ENCODE data around the gene VAMP5.

The VAMP5 gene

DNA sequence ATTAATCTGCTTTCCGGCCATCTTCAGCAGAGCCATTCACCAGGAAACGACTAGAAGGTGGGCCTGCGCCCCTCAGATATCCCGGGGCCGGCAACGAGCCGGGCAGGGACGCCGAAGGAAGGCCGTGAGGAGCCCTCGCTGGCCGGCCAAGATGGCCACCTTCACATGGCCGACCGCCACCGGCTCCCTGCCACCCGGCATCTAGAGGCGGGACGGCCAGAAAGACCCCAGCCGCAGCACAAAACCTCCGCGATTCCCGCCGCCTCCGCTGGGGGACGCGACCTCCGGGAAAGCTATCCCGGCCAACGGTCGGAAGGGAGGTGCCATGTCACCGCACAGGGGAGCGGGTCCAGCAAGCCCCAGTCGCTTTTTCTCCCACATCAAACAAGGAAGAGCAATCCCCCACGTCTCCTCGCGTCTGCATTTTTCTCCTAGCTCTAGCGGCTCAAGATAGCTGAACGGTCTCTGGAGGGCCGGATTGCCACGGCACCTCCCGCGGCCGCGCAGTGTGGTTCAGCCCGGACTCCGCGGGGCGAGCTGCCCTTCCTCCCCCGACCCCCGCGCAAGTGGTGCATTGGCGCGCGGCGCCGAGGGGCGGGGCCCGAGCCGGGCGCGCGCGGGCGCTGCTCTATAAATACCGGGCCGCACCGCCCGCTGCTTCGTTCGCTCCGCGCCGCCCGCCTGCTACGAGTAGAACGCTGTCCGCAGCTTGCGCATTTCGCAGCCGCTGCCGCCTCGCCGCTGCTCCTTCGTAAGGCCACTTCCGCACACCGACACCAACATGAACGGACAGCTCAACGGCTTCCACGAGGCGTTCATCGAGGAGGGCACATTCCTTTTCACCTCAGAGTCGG lies 45.5 kb upstream of the VAMP5 start, which contains the start of gene MAT2A:
MAT2A (plus strand) TSS at position 662 of the 854 bp plus-strand sequence; CDS start at position 782, 120 bp downstream.
- H3K4me1 ChIP-seq (ENCODE audit: control insufficient read depth in 1 of 2, insufficient read depth in 2 of 2, low read length in 2 of 2): peaks cover 0 to 7% of the 10 kb centered on the region in 2 experiments
- H3K4me2 ChIP-seq (ENCODE audit: low read length): peak within 1 kb of the TSS; percentile 69

DNA sequence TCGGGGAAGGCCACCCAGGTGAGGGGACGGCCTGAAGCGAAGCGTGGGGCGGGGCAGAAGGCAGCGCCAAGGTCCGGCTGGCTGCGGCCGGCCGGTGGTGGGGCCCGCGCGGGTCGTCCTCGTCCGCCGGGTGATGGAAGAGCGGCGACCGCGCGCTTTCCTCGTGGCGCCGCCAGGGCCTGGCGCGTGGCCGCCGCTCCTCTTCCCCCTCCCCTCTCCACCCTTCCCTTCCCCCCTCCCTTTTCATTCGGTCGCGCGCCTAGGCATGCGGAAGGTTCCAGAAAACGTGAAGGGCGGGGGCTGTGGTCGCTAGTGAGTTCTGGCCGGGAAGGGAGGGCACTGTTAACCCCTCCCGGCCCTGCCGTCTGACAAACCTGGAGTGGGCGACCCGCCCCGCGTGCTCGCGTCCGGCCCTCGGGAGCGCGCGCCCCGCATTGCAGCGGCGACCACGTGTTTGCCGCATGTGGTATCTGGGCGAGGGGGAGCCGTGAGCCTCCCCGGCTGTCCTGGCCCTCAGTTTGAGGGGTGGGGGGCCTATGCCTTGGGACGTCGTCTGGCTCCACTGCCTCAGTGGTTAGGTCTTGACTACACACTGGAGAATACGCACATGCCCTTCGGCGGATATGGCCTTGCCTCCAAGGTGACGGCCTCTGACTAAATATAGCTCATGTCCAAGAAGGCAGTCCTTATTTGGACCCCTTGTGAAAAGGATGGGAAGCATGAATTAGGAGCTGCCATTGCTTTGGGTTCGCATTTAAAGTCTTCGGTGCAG lies 44.7 kb upstream of the VAMP5 start:
- WGBS (ENCODE audit: extremely low coverage, insufficient coverage, insufficient read length): no CpG with 5 or more reads among the region's 67 CpGs

More for the DNA sequence above, 45.5 kb upstream of the VAMP5 start, which contains the start of gene MAT2A:
- peak within 1 kb of the TSS; percentile 99 for H3K27ac ChIP-seq (ENCODE audit: low read depth, low read length)
- peak within 1 kb of the TSS; percentile 93 for H2BK120ac ChIP-seq (ENCODE audit: insufficient read depth, low read length, poor library complexity)
- peak within 1 kb of the TSS; percentile 86 for H2BK12ac ChIP-seq (ENCODE audit: low read length)
- H3K79me1 ChIP-seq (ENCODE audit: low read length): peaks cover 21% of the 10 kb centered on the region
- no peak within 1 kb of the TSS for H3K23ac ChIP-seq (ENCODE audit: low read length)
- H3K79me2 ChIP-seq (ENCODE audit: control insufficient read depth, insufficient read depth, low read length, poor library complexity): peaks cover 26% of the 10 kb centered on the region
- peak within 1 kb of the TSS; percentile 100 for H3K4ac ChIP-seq (ENCODE audit: low read depth, low read length)
- H3K4me3 ChIP-seq (ENCODE audit: low read depth, low read length): peak within 1 kb of the TSS; percentile 96
- H3K14ac ChIP-seq (ENCODE audit: low read length): peak within 1 kb of the TSS; percentile 100
- peak within 1 kb of the TSS; percentile 100 for H3K18ac ChIP-seq (ENCODE audit: low read length)
- H2BK5ac ChIP-seq (ENCODE audit: low read depth, low read length, poor library complexity): peak within 1 kb of the TSS; percentile 97
- H3K9ac ChIP-seq (ENCODE audit: low read length): peak within 1 kb of the TSS; percentile 99
- H3K9me3 ChIP-seq (ENCODE audit: insufficient read depth, low read depth, low read length): peaks cover 2% of the 10 kb centered on the region
- peak within 1 kb of the TSS; percentile 98 for H4K91ac ChIP-seq (ENCODE audit: low read depth, low read length)
- no CpG with 5 or more reads among the region's 92 CpGs for WGBS (ENCODE audit: extremely low coverage, insufficient coverage, insufficient read length)
- peaks cover 3 to 22% of the 10 kb centered on the region in 2 experiments for H3K36me3 ChIP-seq (ENCODE audit: control insufficient read depth in 1 of 2, insufficient read depth in 2 of 2, low read length in 2 of 2)
- peak within 1 kb of the TSS; percentile 94 for H2AFZ ChIP-seq (ENCODE audit: insufficient read depth, low read length, poor library complexity)
- H3K27me3 ChIP-seq (ENCODE audit: insufficient read depth, low read length): no peaks in the 10 kb centered on the region
- peak within 1 kb of the TSS; percentile 95 for H4K12ac ChIP-seq (ENCODE audit: low read depth, low read length)
- H2AK5ac ChIP-seq (ENCODE audit: low read length): peak within 1 kb of the TSS; percentile 100
- peak within 1 kb of the TSS; percentile 95 for H4K8ac ChIP-seq (ENCODE audit: low read depth, low read length)
- DNase-seq: peak; percentile 89 to 94

GRCh38 chr2:85540133-85540648 lies 44.0 kb upstream of the VAMP5 start:
- Histone ChIP-seq H2AFZ (ENCODE audit: insufficient read depth, low read length, poor library complexity) (no peak overlapping the region), H3K79me2 (ENCODE audit: control insufficient read depth, insufficient read depth, low read length, poor library complexity) (peaks cover 26% of the 10 kb centered on the region), H2BK5ac (ENCODE audit: low read depth, low read length, poor library complexity) (no peak overlapping the region), H3K36me3 (ENCODE audit: control insufficient read depth in 1 of 2, insufficient read depth in 2 of 2, low read length in 2 of 2) (peaks cover 5 to 32% of the 10 kb centered on the region in 2 experiments), H3K27ac (ENCODE audit: low read depth, low read length) (no peak overlapping the region), H4K12ac (ENCODE audit: low read depth, low read length) (no peak overlapping the region), H3K14ac (ENCODE audit: low read length) (no peak overlapping the region), H3K4ac (ENCODE audit: low read depth, low read length) (peak overlapping the region; percentile 100), H2AK5ac (ENCODE audit: low read length) (no peak overlapping the region), H2BK120ac (ENCODE audit: insufficient read depth, low read length, poor library complexity) (no peak overlapping the region), H3K23ac (ENCODE audit: low read length) (no peak overlapping the region), H3K27me3 (ENCODE audit: insufficient read depth, low read length) (no peaks in the 10 kb centered on the region), H4K91ac (ENCODE audit: low read depth, low read length) (no peak overlapping the region), H3K18ac (ENCODE audit: low read length) (no peak overlapping the region), H3K4me2 (ENCODE audit: low read length) (peak overlapping the region; percentile 69), H2BK12ac (ENCODE audit: low read length) (no peak overlapping the region), H3K79me1 (ENCODE audit: low read length) (peaks cover 21% of the 10 kb centered on the region), H3K9me3 (ENCODE audit: insufficient read depth, low read depth, low read length) (peaks cover 2% of the 10 kb centered on the region), H4K8ac (ENCODE audit: low read depth, low read length) (no peak overlapping the region), H3K4me1 (ENCODE audit: control insufficient read depth in 1 of 2, insufficient read depth in 2 of 2, low read length in 2 of 2) (peaks cover 0 to 7% of the 10 kb centered on the region in 2 experiments), H3K9ac (ENCODE audit: low read length) (peak overlapping the region; percentile 99), H3K4me3 (ENCODE audit: low read depth, low read length) (peak overlapping the region; percentile 96)
- no peak for DNase-seq
- WGBS (ENCODE audit: extremely low coverage, insufficient coverage, insufficient read length): no CpG with 5 or more reads among the region's 11 CpGs

More for the DNA sequence above, 44.7 kb upstream of the VAMP5 start:
- peaks cover 2% of the 10 kb centered on the region for H3K9me3 ChIP-seq (ENCODE audit: insufficient read depth, low read depth, low read length)
- H3K18ac ChIP-seq (ENCODE audit: low read length): peak overlapping the region; percentile 100
- peaks cover 3 to 27% of the 10 kb centered on the region in 2 experiments for H3K36me3 ChIP-seq (ENCODE audit: control insufficient read depth in 1 of 2, insufficient read depth in 2 of 2, low read length in 2 of 2)
- H3K9ac ChIP-seq (ENCODE audit: low read length): peak overlapping the region; percentile 99
- DNase-seq: peak in 1 of 2 donors; percentile 43
- peak overlapping the region; percentile 79 for H3K27ac ChIP-seq (ENCODE audit: low read depth, low read length)
- H3K79me1 ChIP-seq (ENCODE audit: low read length): peaks cover 21% of the 10 kb centered on the region
- peak overlapping the region; percentile 100 for H3K4ac ChIP-seq (ENCODE audit: low read depth, low read length)
- no peaks in the 10 kb centered on the region for H3K27me3 ChIP-seq (ENCODE audit: insufficient read depth, low read length)
- peaks cover 0 to 7% of the 10 kb centered on the region in 2 experiments for H3K4me1 ChIP-seq (ENCODE audit: control insufficient read depth in 1 of 2, insufficient read depth in 2 of 2, low read length in 2 of 2)
- H3K4me2 ChIP-seq (ENCODE audit: low read length): peak overlapping the region; percentile 69
- H3K23ac ChIP-seq (ENCODE audit: low read length): no peak overlapping the region
- H2AFZ ChIP-seq (ENCODE audit: insufficient read depth, low read length, poor library complexity): peak overlapping the region; percentile 88
- peak overlapping the region; percentile 96 for H3K4me3 ChIP-seq (ENCODE audit: low read depth, low read length)
- H3K14ac ChIP-seq (ENCODE audit: low read length): peak overlapping the region; percentile 100
- H2BK12ac ChIP-seq (ENCODE audit: low read length): peak overlapping the region; percentile 86
- H3K79me2 ChIP-seq (ENCODE audit: control insufficient read depth, insufficient read depth, low read length, poor library complexity): peaks cover 26% of the 10 kb centered on the region
- peak overlapping the region; percentile 98 for H4K91ac ChIP-seq (ENCODE audit: low read depth, low read length)
- peak overlapping the region; percentile 95 for H4K12ac ChIP-seq (ENCODE audit: low read depth, low read length)
- peak overlapping the region; percentile 93 for H2BK120ac ChIP-seq (ENCODE audit: insufficient read depth, low read length, poor library complexity)
- peak overlapping the region; percentile 91 for H4K8ac ChIP-seq (ENCODE audit: low read depth, low read length)
- H2AK5ac ChIP-seq (ENCODE audit: low read length): peak overlapping the region; percentile 100
- peak overlapping the region; percentile 95 for H2BK5ac ChIP-seq (ENCODE audit: low read depth, low read length, poor library complexity)

- Histone ChIP-seq H3K4me2 (ENCODE audit: low read length) (peak overlapping the region; percentile 57), H2AFZ (ENCODE audit: insufficient read depth, low read length, poor library complexity) (no peak overlapping the region)
Observed at GRCh38 chr2:85541262-85541661, 43.0 kb upstream of the VAMP5 start.

More at GRCh38 chr2:85541262-85541661, 43.0 kb upstream of the VAMP5 start:
- Histone ChIP-seq H3K36me3 (ENCODE audit: control insufficient read depth in 1 of 2, insufficient read depth in 2 of 2, low read length in 2 of 2) (peaks cover 9 to 38% of the 10 kb centered on the region in 2 experiments), H4K91ac (ENCODE audit: low read depth, low read length) (no peak overlapping the region), H2BK120ac (ENCODE audit: insufficient read depth, low read length, poor library complexity) (no peak overlapping the region), H2AK5ac (ENCODE audit: low read length) (no peak overlapping the region), H3K27ac (ENCODE audit: low read depth, low read length) (no peak overlapping the region), H3K9ac (ENCODE audit: low read length) (no peak overlapping the region), H3K27me3 (ENCODE audit: insufficient read depth, low read length) (no peaks in the 10 kb centered on the region), H3K4me3 (ENCODE audit: low read depth, low read length) (no peak overlapping the region), H4K8ac (ENCODE audit: low read depth, low read length) (no peak overlapping the region), H2BK12ac (ENCODE audit: low read length) (no peak overlapping the region), H3K4ac (ENCODE audit: low read depth, low read length) (peak overlapping the region; percentile 84), H3K79me1 (ENCODE audit: low read length) (peaks cover 21% of the 10 kb centered on the region), H3K4me1 (ENCODE audit: control insufficient read depth in 1 of 2, insufficient read depth in 2 of 2, low read length in 2 of 2) (peaks cover 0 to 7% of the 10 kb centered on the region in 2 experiments), H3K18ac (ENCODE audit: low read length) (no peak overlapping the region), H3K9me3 (ENCODE audit: insufficient read depth, low read depth, low read length) (peaks cover 2% of the 10 kb centered on the region), H2BK5ac (ENCODE audit: low read depth, low read length, poor library complexity) (no peak overlapping the region), H4K12ac (ENCODE audit: low read depth, low read length) (no peak overlapping the region), H3K79me2 (ENCODE audit: control insufficient read depth, insufficient read depth, low read length, poor library complexity) (peaks cover 26% of the 10 kb centered on the region), H3K14ac (ENCODE audit: low read length) (no peak overlapping the region), H3K23ac (ENCODE audit: low read length) (no peak overlapping the region)
- no peak for DNase-seq
- WGBS (ENCODE audit: extremely low coverage, insufficient coverage, insufficient read length): no CpG with 5 or more reads among the region's 4 CpGs
